SH-SY5Y (cell line): ENCODE results near the gene SNCA.

ENCODE experiments used
- GATA2 ChIP-seq: IDR thresholded peaks from 2 replicates; pipeline ENCODE4 v1.6.1; 2011; ENCODE audit warnings: mild to moderate bottlenecking, low read depth, low read length
- GATA3 ChIP-seq: IDR thresholded peaks from 2 replicates; pipeline ENCODE4 v1.6.1; 2011; ENCODE audit warnings: low read depth, mild to moderate bottlenecking, low read length, moderate library complexity

GRCh38 chr4:89860971-89861370, 24.0 kb upstream of the SNCA start:
- TF ChIP-seq GATA2 (no peak), GATA3 (no peak)
